NCI-H2081 (cell line): ENCODE results near the gene CEACAM4.

Source experiments
- DNase-seq, 2 experiments: peaks; one replicate each; lab custom pipeline; 2025; lab: John Stamatoyannopoulos, UW

Gene CEACAM4

GRCh38 chr19:41617941-41618730 lies 8.7 kb downstream of the CEACAM4 start:
- no peak for DNase-seq

- DNase-seq: no peak
Observed at GRCh38 chr19:41616792-41617621, 9.9 kb downstream of the CEACAM4 start.

- no peak for DNase-seq
Observed at GRCh38 chr19:41615207-41615606, 11.7 kb downstream of the CEACAM4 start.

- no peak for DNase-seq
Observed at GRCh38 chr19:41612483-41612882, 14.4 kb downstream of the CEACAM4 start.

- no peak for DNase-seq
Observed at GRCh38 chr19:41610789-41611188, 16.1 kb downstream of the CEACAM4 start.

- DNase-seq: no peak
Observed at GRCh38 chr19:41607668-41608067, 19.2 kb downstream of the CEACAM4 start.

- no peak for DNase-seq
Observed at GRCh38 chr19:41606215-41606837, 20.5 kb downstream of the CEACAM4 start.

- DNase-seq: no peak
Observed at GRCh38 chr19:41604831-41605230, 22.0 kb downstream of the CEACAM4 start.

GRCh38 chr19:41601771-41602170 lies 25.1 kb downstream of the CEACAM4 start:
- DNase-seq: no peak

GRCh38 chr19:41599175-41599966 lies 27.5 kb downstream of the CEACAM4 start:
- DNase-seq: no peak

- DNase-seq: peak; percentile 62 to 75
Observed at GRCh38 chr19:41597600-41598041, 29.3 kb downstream of the CEACAM4 start.

- no peak for DNase-seq
Observed at GRCh38 chr19:41595890-41596280, 31.0 kb downstream of the CEACAM4 start.

- DNase-seq: peak; percentile 49 to 65
Observed at GRCh38 chr19:41595258-41595889, 31.5 kb downstream of the CEACAM4 start.

GRCh38 chr19:41591951-41592562 lies 34.8 kb downstream of the CEACAM4 start:
- no peak for DNase-seq

GRCh38 chr19:41590936-41591335 lies 35.9 kb downstream of the CEACAM4 start:
- no peak for DNase-seq

GRCh38 chr19:41589371-41589770 lies 37.5 kb downstream of the CEACAM4 start:
- DNase-seq: no peak

GRCh38 chr19:41588497-41589209 lies 38.2 kb downstream of the CEACAM4 start:
- DNase-seq: no peak

GRCh38 chr19:41587838-41588210 lies 39.0 kb downstream of the CEACAM4 start:
- DNase-seq: no peak

GRCh38 chr19:41587101-41587837 lies 39.6 kb downstream of the CEACAM4 start:
- DNase-seq: no peak

- DNase-seq: no peak
Observed at GRCh38 chr19:41586064-41586463, 40.8 kb downstream of the CEACAM4 start.
